ENCODE data around the gene UBAP2L.

GRCh38 chr1:154260127-154260526, 39.4 kb downstream of the UBAP2L start:
- no peak for TF ChIP-seq CTCF (IDR thresholded peaks at IDR 0.05)
- TF ChIP-seq POLR2A (IDR thresholded peaks at IDR 0.05) = no peak

Data from Peyer's patch (tissue), 4 donors.